Transverse colon (tissue), 3 donors: ENCODE measurements around the gene OR6J1.

Experiments used
- CTCF ChIP-seq, 5 experiments: fragments of 200-600 bp in 3 of 5; fragments of 450-650 bp in 2 of 5; sonication (generic) in 3 of 5; IDR thresholded peaks; 1 replicate in 2 of 5; 2 replicates in 3 of 5; pipeline ENCODE4 v1.5.1; 2016 to 2017; ENCODE audit warnings: antibody characterized with exemption in 5 of 5, inconsistent platforms in 3 of 5, mild to moderate bottlenecking in 2 of 5, moderate library complexity in 1 of 5
- POLR2A ChIP-seq: fragments of 450-650 bp; IDR thresholded peaks from one replicate; pipeline ENCODE4 v1.6.1; 2016; ENCODE audit warnings: antibody characterized with exemption, mild to moderate bottlenecking, moderate library complexity

DNA sequence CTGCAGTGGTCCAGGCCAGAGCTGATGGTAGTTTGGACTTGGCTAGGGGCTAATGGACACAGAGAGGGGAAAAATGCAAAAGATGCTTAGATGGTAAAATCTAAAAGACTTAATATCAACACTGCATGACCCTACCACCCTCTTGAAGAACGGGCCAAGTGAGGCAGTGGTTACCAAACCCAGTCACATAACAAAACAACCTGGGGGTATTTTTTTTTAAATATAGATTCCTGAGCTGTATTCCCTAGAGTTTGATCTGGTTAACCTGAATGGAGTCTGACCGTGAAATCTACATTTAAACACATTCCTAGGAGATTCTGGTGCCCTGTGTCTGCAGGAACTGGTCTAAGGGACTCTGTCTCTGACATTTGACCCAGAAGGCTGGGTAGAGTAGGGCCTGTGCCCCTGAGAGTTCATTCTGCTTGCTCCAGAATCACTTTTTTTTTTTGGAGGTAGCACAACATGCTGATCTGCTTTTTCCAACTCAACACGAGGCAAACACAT lies 30.4 kb downstream of the OR6J1 start:
- TF ChIP-seq CTCF (IDR thresholded peaks at IDR 0.05) (no peak), POLR2A (no peak)
